ENCODE results near the gene ZNF423. TPM values are rescaled to one million over a fixed set of nuclear protein-coding genes. Genes with fewer than 3 reads are reported as not detected.
A peak's percentile ranks its signal among the peaks of the same experiment; 100 is the strongest.

ZNF423 gene
- polyA plus RNA-seq, 4 donors, result 28.0 to 38.7 (median 29.0) TPM

GRCh38 chr16:49828533-49829267 is 27.2 kb downstream of the ZNF423 start:
- no peak for DNase-seq (ENCODE audit: low read depth in 4 of 4, low spot score in 3 of 4)

GRCh38 chr16:49827805-49828438 is 28.0 kb downstream of the ZNF423 start:
- DNase-seq (ENCODE audit: low read depth in 4 of 4, low spot score in 3 of 4), result peak in 1 of 4 donors; percentile 50

- DNase-seq (ENCODE audit: low read depth in 4 of 4, low spot score in 3 of 4), result no peak
Observed at GRCh38 chr16:49826515-49826914, 29.4 kb downstream of the ZNF423 start.

GRCh38 chr16:49825041-49825440 is 30.9 kb downstream of the ZNF423 start:
- DNase-seq (ENCODE audit: low read depth in 4 of 4, low spot score in 3 of 4), result no peak

- DNase-seq (ENCODE audit: low read depth in 4 of 4, low spot score in 3 of 4), result no peak
Observed at GRCh38 chr16:49824593-49824992, 31.3 kb downstream of the ZNF423 start.

- DNase-seq (ENCODE audit: low read depth in 4 of 4, low spot score in 3 of 4), result no peak
Observed at GRCh38 chr16:49822649-49823370, 33.1 kb downstream of the ZNF423 start.

GRCh38 chr16:49821614-49822282 is 34.2 kb downstream of the ZNF423 start:
- no peak for DNase-seq (ENCODE audit: low read depth in 4 of 4, low spot score in 3 of 4)

GRCh38 chr16:49821156-49821555 is 34.8 kb downstream of the ZNF423 start:
- no peak for DNase-seq (ENCODE audit: low read depth in 4 of 4, low spot score in 3 of 4)

- DNase-seq (ENCODE audit: low read depth in 4 of 4, low spot score in 3 of 4), result no peak
Observed at GRCh38 chr16:49817754-49818507, 38.0 kb downstream of the ZNF423 start.

GRCh38 chr16:49816875-49817274 is 39.0 kb downstream of the ZNF423 start:
- DNase-seq (ENCODE audit: low read depth in 4 of 4, low spot score in 3 of 4), result no peak

- no peak for DNase-seq (ENCODE audit: low read depth in 4 of 4, low spot score in 3 of 4)
Observed at GRCh38 chr16:49811644-49812334, 44.1 kb downstream of the ZNF423 start.

- DNase-seq (ENCODE audit: low read depth in 4 of 4, low spot score in 3 of 4), result no peak
Observed at GRCh38 chr16:49810831-49811230, 45.1 kb downstream of the ZNF423 start.

GRCh38 chr16:49809561-49809960 is 46.4 kb downstream of the ZNF423 start:
- DNase-seq (ENCODE audit: low read depth in 4 of 4, low spot score in 3 of 4), result no peak

GRCh38 chr16:49809062-49809461 is 46.9 kb downstream of the ZNF423 start:
- no peak for DNase-seq (ENCODE audit: low read depth in 4 of 4, low spot score in 3 of 4)

- DNase-seq (ENCODE audit: low read depth in 4 of 4, low spot score in 3 of 4), result no peak
Observed at GRCh38 chr16:49806446-49806845, 49.5 kb downstream of the ZNF423 start.

- DNase-seq (ENCODE audit: low read depth in 4 of 4, low spot score in 3 of 4), result no peak
Observed at GRCh38 chr16:49801290-49801689, 54.6 kb downstream of the ZNF423 start.

- DNase-seq (ENCODE audit: low read depth in 4 of 4, low spot score in 3 of 4), result no peak
Observed at GRCh38 chr16:49800876-49801275, 55.0 kb downstream of the ZNF423 start.

GRCh38 chr16:49800441-49800840 is 55.5 kb downstream of the ZNF423 start:
- no peak for DNase-seq (ENCODE audit: low read depth in 4 of 4, low spot score in 3 of 4)

GRCh38 chr16:49799172-49799571 is 56.7 kb downstream of the ZNF423 start:
- DNase-seq (ENCODE audit: low read depth in 4 of 4, low spot score in 3 of 4), result no peak

- DNase-seq (ENCODE audit: low read depth in 4 of 4, low spot score in 3 of 4), result no peak
Observed at GRCh38 chr16:49795513-49795912, 60.4 kb downstream of the ZNF423 start.
